Suprapubic skin (tissue), 4 donors: ENCODE data around the gene LIPG. TPM values are rescaled to one million over a fixed set of nuclear protein-coding genes. Genes with fewer than 3 reads are reported as not detected.

Source experiments
- DNase-seq, 2 donors: peaks; one replicate each; pipeline ENCODE4 v3.0.0-alpha.2; 2019; ENCODE audit warnings: low spot score in 2 of 2
- H3K27ac ChIP-seq: fragments of 200-600 bp; sonication (generic); one replicate; pipeline ENCODE4 v1.5.1; 2019
- H3K27me3 ChIP-seq: fragments of 200-600 bp; sonication (generic); one replicate; pipeline ENCODE4 v1.5.1; 2019
- H3K36me3 ChIP-seq: fragments of 200-600 bp; sonication (generic); one replicate; pipeline ENCODE4 v1.5.1; 2019
- H3K4me1 ChIP-seq: fragments of 200-600 bp; sonication (generic); one replicate; pipeline ENCODE4 v1.5.1; 2019
- H3K4me3 ChIP-seq: fragments of 200-600 bp; sonication (generic); one replicate; pipeline ENCODE4 v1.5.1; 2019; ENCODE audit warnings: mild to moderate bottlenecking
- H3K9me3 ChIP-seq: fragments of 200-600 bp; sonication (generic); one replicate; pipeline ENCODE4 v1.5.1; 2019
- EP300 ChIP-seq: sonication (generic); formaldehyde crosslinking; IDR thresholded peaks from one replicate; pipeline ENCODE4 v1.6.1; 2017; ENCODE audit warnings: antibody characterized with exemption
- POLR2A ChIP-seq, 2 donors: fragments of 450-650 bp; IDR thresholded peaks; one replicate each; pipeline ENCODE4 v1.6.1; 2017; ENCODE audit warnings: antibody characterized with exemption in 2 of 2, mild to moderate bottlenecking in 2 of 2, moderate library complexity in 2 of 2
- POLR2AphosphoS5 ChIP-seq, 3 donors: sonication (generic); formaldehyde crosslinking; IDR thresholded peaks; one replicate each; pipeline ENCODE4 v1.6.1; 2017; ENCODE audit warnings: antibody characterized with exemption in 3 of 3
- WGBS: methylation state at CpG from one replicate; pipeline ENCODE4 v1.1.5; 2018; 5-methylcytosine and 5-hydroxymethylcytosine counted together
- total RNA-seq, 4 donors: library from RNA; depleted of rRNA; stranded (reverse); fragments of >200 nt; gene quantifications; one replicate each; pipeline ENCODE4 v1.1.0, GENCODE V29; 2016
- TF ChIP-seq, protein P1 (sequence below), 2 donors: fragments of 200-600 bp in 1 of 2; fragments of 450-650 bp in 1 of 2; sonication (generic) in 1 of 2; IDR thresholded peaks; one replicate each; pipeline ENCODE4 v1.5.1; 2016 to 2019; ENCODE audit warnings: antibody characterized with exemption in 2 of 2, mild to moderate bottlenecking in 1 of 2, moderate library complexity in 1 of 2

The LIPG gene
- total RNA-seq, 4 donors from 2014 or later: 6.9 to 11.8 (median 9.1) TPM

DNA sequence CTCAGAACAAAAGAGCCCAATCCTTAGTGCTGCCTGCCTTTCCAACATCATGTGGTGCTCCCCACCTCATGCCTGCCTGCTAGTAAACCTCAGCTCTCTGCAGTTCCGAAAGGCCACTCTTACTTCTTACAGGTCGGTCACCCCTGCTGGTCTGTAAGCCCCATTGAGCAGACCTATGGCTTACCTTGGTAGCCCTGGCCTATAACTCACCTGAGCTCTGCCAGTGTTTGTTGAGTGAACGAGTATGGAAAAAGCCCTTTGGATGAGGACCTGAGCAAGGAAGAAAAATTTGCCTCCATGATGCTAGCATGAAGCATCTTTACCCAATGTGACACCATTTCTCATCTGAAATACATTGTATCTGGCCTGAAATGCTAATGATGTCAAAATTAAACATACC, 83.3 kb downstream of the LIPG start:
- H3K27me3 ChIP-seq: no peaks in the 10 kb centered on the region
- no peak for TF ChIP-seq POLR2A (IDR thresholded peaks at IDR 0.05)
- TF ChIP-seq, protein P1, sequence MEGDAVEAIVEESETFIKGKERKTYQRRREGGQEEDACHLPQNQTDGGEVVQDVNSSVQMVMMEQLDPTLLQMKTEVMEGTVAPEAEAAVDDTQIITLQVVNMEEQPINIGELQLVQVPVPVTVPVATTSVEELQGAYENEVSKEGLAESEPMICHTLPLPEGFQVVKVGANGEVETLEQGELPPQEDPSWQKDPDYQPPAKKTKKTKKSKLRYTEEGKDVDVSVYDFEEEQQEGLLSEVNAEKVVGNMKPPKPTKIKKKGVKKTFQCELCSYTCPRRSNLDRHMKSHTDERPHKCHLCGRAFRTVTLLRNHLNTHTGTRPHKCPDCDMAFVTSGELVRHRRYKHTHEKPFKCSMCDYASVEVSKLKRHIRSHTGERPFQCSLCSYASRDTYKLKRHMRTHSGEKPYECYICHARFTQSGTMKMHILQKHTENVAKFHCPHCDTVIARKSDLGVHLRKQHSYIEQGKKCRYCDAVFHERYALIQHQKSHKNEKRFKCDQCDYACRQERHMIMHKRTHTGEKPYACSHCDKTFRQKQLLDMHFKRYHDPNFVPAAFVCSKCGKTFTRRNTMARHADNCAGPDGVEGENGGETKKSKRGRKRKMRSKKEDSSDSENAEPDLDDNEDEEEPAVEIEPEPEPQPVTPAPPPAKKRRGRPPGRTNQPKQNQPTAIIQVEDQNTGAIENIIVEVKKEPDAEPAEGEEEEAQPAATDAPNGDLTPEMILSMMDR (IDR thresholded peaks at IDR 0.05): no peak
- no peak for TF ChIP-seq EP300
- TF ChIP-seq POLR2AphosphoS5 (IDR thresholded peaks at IDR 0.05): no peak
- no peak overlapping the region for H3K4me3 ChIP-seq
- no peaks in the 10 kb centered on the region for H3K9me3 ChIP-seq
- WGBS: 90% methylated on average over 3 of the region's 3 CpGs
- no peaks in the 10 kb centered on the region for H3K36me3 ChIP-seq
- no peak for DNase-seq
- H3K27ac ChIP-seq: peak overlapping the region; percentile 70
- H3K4me1 ChIP-seq: peaks cover 19% of the 10 kb centered on the region

DNA sequence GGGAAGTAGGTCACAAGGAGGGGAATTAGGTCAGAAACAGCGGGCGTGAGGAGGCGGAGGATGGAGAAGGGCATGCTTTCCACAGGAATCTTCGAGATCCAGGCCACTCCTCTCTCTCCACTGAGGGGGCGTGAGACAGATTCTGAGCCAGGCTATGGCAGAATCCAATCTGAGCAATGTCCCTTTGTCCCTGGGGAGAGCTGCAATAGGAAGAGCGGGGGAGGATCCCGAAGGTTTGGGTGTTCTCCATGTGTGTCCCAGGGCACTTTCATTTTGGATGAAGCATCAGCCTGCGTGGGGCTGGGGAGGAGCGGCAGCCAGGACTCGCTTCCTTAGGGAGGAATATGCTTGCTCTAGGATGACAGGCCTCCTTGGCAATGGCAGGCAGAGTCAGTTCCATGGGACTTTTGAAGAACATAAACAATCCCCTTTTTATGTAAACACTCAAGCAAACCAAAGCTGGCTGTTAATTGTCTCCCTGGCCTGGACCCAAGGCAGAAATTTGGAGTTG, 84.0 kb downstream of the LIPG start:
- Histone ChIP-seq H3K9me3 (no peaks in the 10 kb centered on the region), H3K4me1 (peaks cover 18% of the 10 kb centered on the region), H3K27me3 (no peaks in the 10 kb centered on the region), H3K27ac (peak overlapping the region; percentile 70), H3K4me3 (peak overlapping the region; percentile 32), H3K36me3 (no peaks in the 10 kb centered on the region)
- TF ChIP-seq POLR2AphosphoS5 (IDR thresholded peaks at IDR 0.05) (peak in 1 of 3 donors; percentile 37), EP300 (no peak)
- 26% methylated on average over 9 of the region's 10 CpGs for WGBS
- DNase-seq: peak in 1 of 2 donors; percentile 79

DNA sequence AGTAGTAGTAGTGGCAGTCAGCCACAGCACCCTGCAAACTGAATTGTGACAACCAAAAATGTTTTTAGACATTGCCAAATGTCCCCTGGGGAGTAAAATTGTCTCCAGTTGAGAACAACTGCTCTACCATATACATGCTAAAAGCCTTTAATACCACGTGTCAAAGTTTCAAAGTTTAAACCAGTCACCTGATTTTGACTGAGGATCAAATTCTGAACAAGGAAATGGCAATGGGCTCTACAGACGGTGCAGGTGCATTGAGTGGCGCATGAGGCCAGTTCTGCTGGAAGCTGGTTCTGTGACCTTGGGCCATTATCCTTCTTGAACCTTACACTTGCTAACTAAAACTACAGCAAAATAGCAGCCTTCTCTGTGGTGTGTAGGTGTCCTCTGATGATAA, 85.0 kb downstream of the LIPG start:
- H3K9me3 ChIP-seq: no peaks in the 10 kb centered on the region
- H3K4me3 ChIP-seq: no peak overlapping the region
- no peaks in the 10 kb centered on the region for H3K27me3 ChIP-seq
- DNase-seq: no peak
- no peak for TF ChIP-seq POLR2AphosphoS5 (IDR thresholded peaks at IDR 0.05)
- no peak for TF ChIP-seq POLR2A (IDR thresholded peaks at IDR 0.05)
- TF ChIP-seq, protein P1 (IDR thresholded peaks at IDR 0.05): no peak
- TF ChIP-seq EP300: no peak
- H3K4me1 ChIP-seq: peaks cover 18% of the 10 kb centered on the region
- H3K27ac ChIP-seq: no peak overlapping the region
- 80% methylated on average over 3 of the region's 3 CpGs for WGBS
- H3K36me3 ChIP-seq: no peaks in the 10 kb centered on the region

DNA sequence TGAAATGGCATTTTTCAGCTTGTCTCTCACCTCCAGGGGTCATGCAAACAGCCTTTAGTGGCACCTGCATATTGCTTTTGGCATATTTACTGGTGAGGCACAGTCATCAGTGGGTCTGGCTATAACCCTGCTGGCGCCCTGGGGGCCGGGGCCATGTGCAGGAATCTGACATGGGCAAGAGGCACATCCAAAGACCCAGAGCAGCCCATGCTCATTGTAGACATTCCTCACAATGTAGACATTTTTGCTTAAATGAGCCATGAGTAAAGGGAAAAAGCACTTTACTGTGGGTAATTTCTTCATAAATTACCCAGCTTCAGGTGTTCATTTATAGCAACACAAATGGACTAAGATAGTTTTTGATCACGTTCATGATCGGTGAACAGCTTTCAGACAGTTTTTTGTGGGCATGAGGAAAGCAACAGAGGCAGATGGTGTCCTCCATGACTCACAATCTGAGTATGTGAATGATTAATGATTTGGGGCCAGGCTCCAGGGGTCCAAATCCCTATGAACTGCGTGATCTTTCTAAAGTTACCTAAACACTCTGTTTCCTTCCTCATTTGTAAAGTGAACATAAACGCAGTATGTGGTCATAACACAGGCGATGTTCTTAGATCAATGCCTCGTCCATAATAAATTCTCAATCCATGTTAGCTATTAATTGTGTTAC, 85.8 kb downstream of the LIPG start:
- 76% methylated on average over 8 of the region's 8 CpGs for WGBS

DNA sequence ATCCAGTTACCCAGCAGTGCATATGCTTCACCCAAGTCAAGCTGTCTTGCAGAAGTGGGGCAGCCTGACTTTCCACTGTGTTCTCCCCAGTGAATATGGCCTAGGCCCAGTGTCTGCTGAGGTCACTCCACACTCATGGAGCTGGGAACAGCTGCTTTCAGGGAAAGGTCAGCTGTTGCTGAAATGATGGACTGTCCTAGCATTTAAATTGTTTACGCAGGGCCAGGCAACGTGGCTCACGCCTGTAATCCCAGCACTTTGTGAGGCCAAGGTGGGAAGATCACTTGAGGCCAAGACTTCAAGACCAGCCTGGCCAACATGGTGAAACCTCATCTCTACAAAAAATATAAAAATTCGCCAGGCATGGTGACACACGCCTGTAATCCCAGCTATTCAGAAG, 86.5 kb downstream of the LIPG start:
- DNase-seq: no peak
- H3K4me1 ChIP-seq: peaks cover 18% of the 10 kb centered on the region
- 81% methylated on average over 5 of the region's 5 CpGs for WGBS
- H3K4me3 ChIP-seq: no peak overlapping the region
- no peak for TF ChIP-seq POLR2AphosphoS5 (IDR thresholded peaks at IDR 0.05)
- no peaks in the 10 kb centered on the region for H3K36me3 ChIP-seq
- H3K9me3 ChIP-seq: no peaks in the 10 kb centered on the region
- H3K27ac ChIP-seq: no peak overlapping the region
- H3K27me3 ChIP-seq: no peaks in the 10 kb centered on the region

More for the DNA sequence above, 85.8 kb downstream of the LIPG start:
- Histone ChIP-seq H3K4me1 (peaks cover 18% of the 10 kb centered on the region), H3K4me3 (no peak overlapping the region), H3K9me3 (no peaks in the 10 kb centered on the region), H3K27me3 (no peaks in the 10 kb centered on the region), H3K27ac (no peak overlapping the region), H3K36me3 (no peaks in the 10 kb centered on the region)
- no peak for DNase-seq
- TF ChIP-seq POLR2AphosphoS5 (IDR thresholded peaks at IDR 0.05) (no peak), POLR2A (IDR thresholded peaks at IDR 0.05) (no peak), EP300 (no peak)
- TF ChIP-seq, protein P1 (IDR thresholded peaks at IDR 0.05): no peak

Other genes starting within 250 kb of the LIPG start
- 100 to 1,000 TPM in 1 of 4 donors, 10 to 100 TPM in 3; 59.3 to 104 (median 85.8) TPM for gene DYM, start 101.4 kb upstream of the LIPG start, total RNA-seq
- 10 to 100 TPM; 17.4 to 36.4 (median 24.2) TPM for gene C18orf32, start 74.8 kb upstream of the LIPG start, total RNA-seq
- gene RPL17, start 69.6 kb upstream of the LIPG start, total RNA-seq: 1,000 to 10,000 TPM; 1,171 to 2,028 (median 1,826) TPM